Measurements from ENCODE around the gene BAD. TPM values are rescaled to one million over a fixed set of nuclear protein-coding genes. Genes with fewer than 3 reads are reported as not detected.

The BAD gene
- total RNA-seq, 1 experiment from 2014 or later: 67.4 TPM

- POLR2A ChIA-PET: interaction anchor here (1.6 to 3.1 kb wide), 2 partner anchors 11 to 13 kb away, joined by 5 to 10 read pairs; no protein-coding TSS in a partner anchor
- TF ChIP-seq CTCF (IDR thresholded peaks at IDR 0.05; ENCODE audit: unreplicated experiment): no peak
- H3K27me3 Mint-ChIP-seq (ENCODE audit: insufficient read depth, unreplicated experiment): no peaks in the 10 kb centered on the region
- DNase-seq (ENCODE audit: unreplicated experiment): no peak
- peaks cover 6% of the 10 kb centered on the region for H3K4me1 Mint-ChIP-seq (ENCODE audit: insufficient read depth, unreplicated experiment)
- no TSS peak for BruUV-seq (replicated peaks)
- intact Hi-C loops (cut with micrococcal nuclease): no loop called here
- H3K9me3 Mint-ChIP-seq (ENCODE audit: unreplicated experiment): no peaks in the 10 kb centered on the region
- CTCF ChIA-PET: interaction anchor here (0.7 to 1.5 kb wide), 2 partner anchors 48 to 51 kb away, joined by 3 to 5 read pairs; no protein-coding TSS in a partner anchor
- no peak overlapping the region for H3K27ac Mint-ChIP-seq (ENCODE audit: low read depth, unreplicated experiment)
- H3K4me3 Mint-ChIP-seq (ENCODE audit: unreplicated experiment): no peak overlapping the region
- peaks cover 24% of the 10 kb centered on the region for H3K36me3 Mint-ChIP-seq (ENCODE audit: insufficient read depth, unreplicated experiment)
Observed at GRCh38 chr11:64256300-64256699, 28.2 kb downstream of the BAD start.

- no peaks in the 10 kb centered on the region for H3K27me3 Mint-ChIP-seq (ENCODE audit: insufficient read depth, unreplicated experiment)
- TF ChIP-seq CTCF (IDR thresholded peaks at IDR 0.05; ENCODE audit: unreplicated experiment): no peak
- no peak overlapping the region for H3K4me3 Mint-ChIP-seq (ENCODE audit: unreplicated experiment)
- no TSS peak for BruUV-seq (replicated peaks)
- no peaks in the 10 kb centered on the region for H3K9me3 Mint-ChIP-seq (ENCODE audit: unreplicated experiment)
- no peak for DNase-seq (ENCODE audit: unreplicated experiment)
- CTCF ChIA-PET: interaction anchor here (1.8 to 2.5 kb wide), 2 partner anchors 45 to 48 kb away, joined by 7 read pairs; no protein-coding TSS in a partner anchor
- H3K27ac Mint-ChIP-seq (ENCODE audit: low read depth, unreplicated experiment): no peak overlapping the region
- peaks cover 6% of the 10 kb centered on the region for H3K4me1 Mint-ChIP-seq (ENCODE audit: insufficient read depth, unreplicated experiment)
- peaks cover 24% of the 10 kb centered on the region for H3K36me3 Mint-ChIP-seq (ENCODE audit: insufficient read depth, unreplicated experiment)
- POLR2A ChIA-PET: interaction anchor here (1.6 to 3.1 kb wide), 2 partner anchors 10 to 14 kb away, joined by 5 to 10 read pairs; no protein-coding TSS in a partner anchor
- intact Hi-C loops (cut with micrococcal nuclease): no loop called here
Observed at GRCh38 chr11:64255135-64256128, 29.0 kb downstream of the BAD start.

- Mint-ChIP-seq H3K27me3 (ENCODE audit: insufficient read depth, unreplicated experiment) (no peaks in the 10 kb centered on the region), H3K27ac (ENCODE audit: low read depth, unreplicated experiment) (no peak overlapping the region), H3K36me3 (ENCODE audit: insufficient read depth, unreplicated experiment) (peaks cover 15% of the 10 kb centered on the region), H3K4me1 (ENCODE audit: insufficient read depth, unreplicated experiment) (peaks cover 6% of the 10 kb centered on the region), H3K9me3 (ENCODE audit: unreplicated experiment) (no peaks in the 10 kb centered on the region), H3K4me3 (ENCODE audit: unreplicated experiment) (no peak overlapping the region)
- intact Hi-C loops (cut with micrococcal nuclease): loop anchor here (5.0 kb wide), 3 partner anchors 33 to 103 kb away; partner anchors contain the start of genes GPR137 and RPS6KA4
- TF ChIP-seq CTCF (IDR thresholded peaks at IDR 0.05; ENCODE audit: unreplicated experiment): no peak
- no peak for DNase-seq (ENCODE audit: unreplicated experiment)
- ChIA-PET CTCF (interaction anchor here (0.6 to 2.5 kb wide), 6 partner anchors 10 to 50 kb away, joined by 3 to 7 read pairs (median 4); no protein-coding TSS in a partner anchor), POLR2A (interaction anchor here (0.7 to 1.3 kb wide), 2 partner anchors 15 to 42 kb away, joined by 3 read pairs; no protein-coding TSS in a partner anchor)
- no TSS peak for BruUV-seq (replicated peaks)
Observed at GRCh38 chr11:64254326-64254725, 30.1 kb downstream of the BAD start.

GRCh38 chr11:64253481-64253880 lies 31.0 kb downstream of the BAD start:
- H3K9me3 Mint-ChIP-seq (ENCODE audit: unreplicated experiment): no peaks in the 10 kb centered on the region
- H3K27ac Mint-ChIP-seq (ENCODE audit: low read depth, unreplicated experiment): no peak overlapping the region
- no peak for TF ChIP-seq CTCF (IDR thresholded peaks at IDR 0.05; ENCODE audit: unreplicated experiment)
- H3K36me3 Mint-ChIP-seq (ENCODE audit: insufficient read depth, unreplicated experiment): peaks cover 9% of the 10 kb centered on the region
- CTCF ChIA-PET: interaction anchor here (0.8 to 2.5 kb wide), 5 partner anchors 11 to 50 kb away, joined by 3 to 7 read pairs (median 4); no protein-coding TSS in a partner anchor
- H3K4me1 Mint-ChIP-seq (ENCODE audit: insufficient read depth, unreplicated experiment): peaks cover 6% of the 10 kb centered on the region
- no peaks in the 10 kb centered on the region for H3K27me3 Mint-ChIP-seq (ENCODE audit: insufficient read depth, unreplicated experiment)
- no peak for DNase-seq (ENCODE audit: unreplicated experiment)
- intact Hi-C loops (cut with micrococcal nuclease): loop anchor here (2.0 to 5.0 kb wide), 4 partner anchors 34 to 104 kb away; partner anchors contain the start of genes CATSPERZ, GPR137 and RPS6KA4
- POLR2A ChIA-PET: interaction anchor here (0.7 to 1.3 kb wide), 2 partner anchors 16 to 43 kb away, joined by 3 read pairs; no protein-coding TSS in a partner anchor
- BruUV-seq (replicated peaks): no TSS peak
- H3K4me3 Mint-ChIP-seq (ENCODE audit: unreplicated experiment): no peak overlapping the region
